Neural progenitor cell (in vitro differentiated cells): ENCODE measurements around the gene ZNF610.

ENCODE experiments used
- EZH2 ChIP-seq: fragments of 200-600 bp; sonication (generic); IDR thresholded peaks from 2 replicates; pipeline ENCODE4 v1.6.1; 2017; ENCODE audit warnings: antibody characterized with exemption, mild to moderate bottlenecking, moderate library complexity
- TF ChIP-seq, protein P1 (sequence below): fragments of 200-600 bp; sonication (generic); IDR thresholded peaks from 2 replicates; pipeline ENCODE4 v1.5.1; 2017; ENCODE audit warnings: antibody characterized with exemption, mild to moderate bottlenecking

DNA sequence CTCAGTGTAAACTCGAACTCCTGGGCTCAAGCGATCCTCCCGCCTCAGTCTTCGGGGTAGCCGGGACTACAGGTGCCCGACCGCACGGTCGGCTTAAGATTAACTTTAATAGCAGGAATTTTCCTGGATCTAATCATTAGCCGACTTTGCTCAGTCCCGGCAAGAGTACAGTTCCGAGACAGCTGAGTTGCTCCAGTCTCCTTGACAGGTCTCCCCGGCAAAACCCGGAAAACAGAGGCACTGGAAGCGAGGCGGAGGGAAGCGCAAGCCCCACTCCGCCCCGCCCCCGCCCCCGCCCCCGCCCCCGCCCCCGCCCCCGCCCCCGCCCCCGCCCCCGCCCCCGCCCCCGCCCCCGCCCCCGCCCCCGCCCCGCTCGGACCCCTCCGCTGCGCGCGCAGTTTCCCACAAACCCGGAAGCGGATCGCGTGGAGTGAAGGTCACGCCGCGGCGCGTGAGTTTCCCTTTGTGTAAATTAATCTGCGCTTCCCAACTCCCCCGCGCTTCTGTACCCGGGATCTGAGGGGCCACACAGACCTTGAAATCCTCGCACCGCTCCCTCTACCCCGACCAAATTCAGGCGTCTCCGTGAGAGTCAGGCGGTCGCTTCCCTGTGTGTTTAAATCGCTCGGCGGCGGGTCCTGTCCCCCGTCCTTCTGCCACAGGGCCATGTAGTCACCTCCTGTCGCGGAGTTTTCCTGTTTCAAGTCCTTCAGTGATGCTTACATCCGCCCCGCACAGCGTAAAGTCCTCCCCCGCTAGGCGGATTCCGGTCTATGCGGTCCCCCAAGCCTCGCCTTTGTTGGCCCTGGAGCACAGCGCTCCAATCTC lies 39.1 kb upstream of the ZNF610 start, which contains the start of gene ZNF480:
- TF ChIP-seq, protein P1, sequence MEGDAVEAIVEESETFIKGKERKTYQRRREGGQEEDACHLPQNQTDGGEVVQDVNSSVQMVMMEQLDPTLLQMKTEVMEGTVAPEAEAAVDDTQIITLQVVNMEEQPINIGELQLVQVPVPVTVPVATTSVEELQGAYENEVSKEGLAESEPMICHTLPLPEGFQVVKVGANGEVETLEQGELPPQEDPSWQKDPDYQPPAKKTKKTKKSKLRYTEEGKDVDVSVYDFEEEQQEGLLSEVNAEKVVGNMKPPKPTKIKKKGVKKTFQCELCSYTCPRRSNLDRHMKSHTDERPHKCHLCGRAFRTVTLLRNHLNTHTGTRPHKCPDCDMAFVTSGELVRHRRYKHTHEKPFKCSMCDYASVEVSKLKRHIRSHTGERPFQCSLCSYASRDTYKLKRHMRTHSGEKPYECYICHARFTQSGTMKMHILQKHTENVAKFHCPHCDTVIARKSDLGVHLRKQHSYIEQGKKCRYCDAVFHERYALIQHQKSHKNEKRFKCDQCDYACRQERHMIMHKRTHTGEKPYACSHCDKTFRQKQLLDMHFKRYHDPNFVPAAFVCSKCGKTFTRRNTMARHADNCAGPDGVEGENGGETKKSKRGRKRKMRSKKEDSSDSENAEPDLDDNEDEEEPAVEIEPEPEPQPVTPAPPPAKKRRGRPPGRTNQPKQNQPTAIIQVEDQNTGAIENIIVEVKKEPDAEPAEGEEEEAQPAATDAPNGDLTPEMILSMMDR = peak; percentile 21
- no peak for TF ChIP-seq EZH2
